MM.1S (cell line): ENCODE data around the gene COG5.

ENCODE experiments used
- DNase-seq: peaks from one replicate; pipeline ENCODE4 v3.0.0-alpha.2; 2015
- H2AFZ ChIP-seq: fragments of 300-600 bp; sonication (generic); 2 replicates; pipeline ENCODE4 v1.6.0; 2016; ENCODE audit warnings: antibody characterized with exemption, low read length
- H3F3A ChIP-seq: fragments of 300-600 bp; sonication (generic); 2 replicates; pipeline ENCODE4 v1.6.1; 2016; ENCODE audit warnings: mild to moderate bottlenecking, antibody characterized with exemption, low read length, moderate library complexity, mixed read lengths; ENCODE audit not compliant: insufficient read depth
- H3K27ac ChIP-seq: fragments of 300-600 bp; sonication (generic); 2 replicates; pipeline ENCODE4 v1.5.1; 2016; ENCODE audit warnings: mild to moderate bottlenecking, low read length
- H3K27me3 ChIP-seq: fragments of 300-600 bp; sonication (generic); replicated peaks from 2 replicates; pipeline ENCODE4 v1.6.0; 2016; ENCODE audit warnings: low read length; ENCODE audit not compliant: insufficient read depth
- H3K36me3 ChIP-seq: fragments of 300-600 bp; sonication (generic); replicated peaks from 2 replicates; pipeline ENCODE4 v1.6.1; 2016; ENCODE audit warnings: mild to moderate bottlenecking, low read length, mixed read lengths; ENCODE audit not compliant: insufficient read depth
- H3K4me1 ChIP-seq: fragments of 300-600 bp; sonication (generic); 2 replicates; pipeline ENCODE4 v1.6.1; 2016; ENCODE audit warnings: low read length, mixed read lengths
- H3K4me2 ChIP-seq: fragments of 300-600 bp; sonication (generic); 2 replicates; pipeline ENCODE4 v1.6.0; 2016; ENCODE audit warnings: low read depth, low read length
- H3K4me3 ChIP-seq: fragments of 300-600 bp; sonication (generic); 2 replicates; pipeline ENCODE4 v1.5.1; 2016; ENCODE audit warnings: low read length, mixed read lengths
- H3K79me2 ChIP-seq: fragments of 300-600 bp; sonication (generic); 2 replicates; pipeline ENCODE4 v1.6.1; 2016; ENCODE audit warnings: mixed run types, low read length, mixed read lengths
- H3K9ac ChIP-seq: fragments of 300-600 bp; sonication (generic); 2 replicates; pipeline ENCODE4 v1.6.1; 2016; ENCODE audit warnings: low read length, mixed read lengths
- H3K9me2 ChIP-seq: fragments of 300-600 bp; sonication (generic); replicated peaks from 2 replicates; pipeline ENCODE4 v1.6.1; 2016; ENCODE audit warnings: mild to moderate bottlenecking, low read length, mixed read lengths; ENCODE audit not compliant: insufficient read depth
- H3K9me3 ChIP-seq: fragments of 300-600 bp; sonication (generic); replicated peaks from 2 replicates; pipeline ENCODE4 v1.6.1; 2016; ENCODE audit warnings: mild to moderate bottlenecking, low read length, mixed read lengths; ENCODE audit not compliant: insufficient read depth
- H4K20me1 ChIP-seq: fragments of 300-600 bp; sonication (generic); 2 replicates; pipeline ENCODE4 v1.6.1; 2016; ENCODE audit warnings: mild to moderate bottlenecking, low read length, moderate library complexity, mixed read lengths; ENCODE audit not compliant: insufficient read depth
- EZH2 ChIP-seq: fragments of 300-600 bp; sonication (generic); optimal IDR thresholded peaks from 2 replicates; pipeline ENCODE3; 2017; ENCODE audit warnings: low read depth, mild to moderate bottlenecking, antibody characterized with exemption, low read length, mixed read lengths
- EZH2phosphoT487 ChIP-seq: fragments of 300-600 bp; sonication (generic); IDR thresholded peaks from 2 replicates; pipeline ENCODE4 v1.6.1; 2018; ENCODE audit warnings: antibody characterized with exemption, low read length
- TF ChIP-seq, protein P1 (sequence below): fragments of 300-600 bp; sonication (generic); IDR thresholded peaks from 2 replicates; pipeline ENCODE4 v1.5.1; 2016; ENCODE audit warnings: antibody characterized with exemption, low read length, mixed read lengths

The COG5 gene

DNA sequence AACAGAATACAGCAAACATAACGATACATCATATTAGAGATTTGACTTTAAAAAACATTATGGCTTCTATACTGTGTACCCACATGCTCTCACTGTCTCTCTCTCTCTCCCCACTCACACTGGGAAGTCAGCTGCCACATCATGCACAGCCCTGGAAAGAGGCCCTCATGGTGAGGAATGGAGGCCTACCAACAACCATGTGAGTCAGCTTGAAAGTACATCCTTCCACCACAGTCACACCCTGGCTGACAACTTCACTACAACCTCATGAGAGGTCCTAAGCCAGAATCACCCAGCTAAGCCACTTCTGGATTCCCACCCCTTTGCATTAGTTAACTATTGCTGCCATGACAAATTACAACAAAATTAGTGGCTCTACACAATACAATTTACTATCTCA is 117.2 kb downstream of the COG5 start:
- Histone ChIP-seq H3K36me3 (no peaks in the 10 kb centered on the region), H3K9ac (no peak overlapping the region), H3K4me3 (no peak overlapping the region), H3F3A (no peaks in the 10 kb centered on the region), H4K20me1 (no peaks in the 10 kb centered on the region), H2AFZ (no peak overlapping the region), H3K79me2 (no peaks in the 10 kb centered on the region), H3K9me2 (no peaks in the 10 kb centered on the region), H3K4me1 (no peaks in the 10 kb centered on the region), H3K27me3 (no peaks in the 10 kb centered on the region), H3K9me3 (no peaks in the 10 kb centered on the region), H3K4me2 (no peak overlapping the region), H3K27ac (no peak overlapping the region)
- no peak for DNase-seq
- TF ChIP-seq EZH2 = no peak
- no peak for TF ChIP-seq EZH2phosphoT487

DNA sequence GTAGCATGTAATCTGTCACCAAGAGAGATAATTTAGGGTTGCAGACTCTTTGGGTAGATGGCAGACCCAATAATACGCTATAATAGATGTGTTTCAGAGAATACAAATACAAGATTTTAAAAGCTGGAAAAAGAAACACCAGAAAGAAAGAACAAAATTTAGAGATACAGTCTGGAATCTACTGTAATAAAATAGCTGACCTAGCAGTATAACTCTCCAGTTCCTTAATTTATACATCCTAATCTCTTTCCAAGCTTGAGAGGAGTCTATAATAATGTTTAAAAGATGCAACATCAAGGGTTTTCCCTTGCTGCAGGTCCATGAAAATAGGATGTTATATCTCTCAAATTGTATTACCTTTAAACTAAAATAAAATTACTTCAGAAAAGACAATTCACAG is 121.0 kb downstream of the COG5 start:
- TF ChIP-seq, protein P1, sequence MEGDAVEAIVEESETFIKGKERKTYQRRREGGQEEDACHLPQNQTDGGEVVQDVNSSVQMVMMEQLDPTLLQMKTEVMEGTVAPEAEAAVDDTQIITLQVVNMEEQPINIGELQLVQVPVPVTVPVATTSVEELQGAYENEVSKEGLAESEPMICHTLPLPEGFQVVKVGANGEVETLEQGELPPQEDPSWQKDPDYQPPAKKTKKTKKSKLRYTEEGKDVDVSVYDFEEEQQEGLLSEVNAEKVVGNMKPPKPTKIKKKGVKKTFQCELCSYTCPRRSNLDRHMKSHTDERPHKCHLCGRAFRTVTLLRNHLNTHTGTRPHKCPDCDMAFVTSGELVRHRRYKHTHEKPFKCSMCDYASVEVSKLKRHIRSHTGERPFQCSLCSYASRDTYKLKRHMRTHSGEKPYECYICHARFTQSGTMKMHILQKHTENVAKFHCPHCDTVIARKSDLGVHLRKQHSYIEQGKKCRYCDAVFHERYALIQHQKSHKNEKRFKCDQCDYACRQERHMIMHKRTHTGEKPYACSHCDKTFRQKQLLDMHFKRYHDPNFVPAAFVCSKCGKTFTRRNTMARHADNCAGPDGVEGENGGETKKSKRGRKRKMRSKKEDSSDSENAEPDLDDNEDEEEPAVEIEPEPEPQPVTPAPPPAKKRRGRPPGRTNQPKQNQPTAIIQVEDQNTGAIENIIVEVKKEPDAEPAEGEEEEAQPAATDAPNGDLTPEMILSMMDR = no peak
- no peak for TF ChIP-seq EZH2phosphoT487
- no peak for TF ChIP-seq EZH2
- no peak for DNase-seq
- no peak overlapping the region for H3K4me3 ChIP-seq

DNA sequence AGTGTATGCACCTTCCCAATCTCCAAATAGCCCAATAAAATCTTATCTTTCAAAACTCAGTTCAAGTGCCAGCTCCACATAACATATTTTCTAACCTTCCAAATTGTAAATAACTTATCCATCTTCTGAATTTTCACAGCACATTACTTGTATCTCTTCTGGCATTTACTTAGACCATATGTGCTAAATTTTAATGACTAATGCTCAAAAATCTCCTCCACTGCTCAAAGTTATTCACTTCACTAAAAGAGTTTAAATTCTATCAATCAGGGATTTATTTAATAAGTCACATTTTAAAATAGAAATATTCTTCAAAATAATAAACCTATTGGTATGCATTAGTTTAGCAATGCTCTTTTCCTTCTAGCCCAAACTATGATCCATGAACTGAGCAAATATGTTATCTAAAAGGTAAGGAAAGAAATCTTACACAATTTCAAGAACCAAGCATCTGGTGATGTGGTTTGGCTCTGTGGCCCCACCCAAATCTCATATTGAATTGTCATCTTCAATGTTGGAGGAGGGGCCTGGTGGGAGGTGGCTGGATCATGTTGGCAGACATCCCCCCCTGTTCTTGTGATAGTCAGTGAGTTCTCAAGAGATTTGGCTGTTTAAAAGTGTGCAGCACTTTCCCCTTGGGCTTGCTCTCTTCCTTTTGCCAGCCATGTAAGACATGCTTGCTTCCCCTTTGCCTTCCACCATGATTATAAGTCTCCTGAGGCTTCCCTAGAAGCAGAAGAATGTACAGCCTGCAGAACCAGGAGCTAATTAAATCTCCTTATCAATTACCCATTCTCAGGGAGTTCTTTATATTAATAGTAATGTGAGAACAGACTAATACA is 121.9 kb downstream of the COG5 start:
- Histone ChIP-seq H3K4me2 (no peak overlapping the region), H3K79me2 (no peaks in the 10 kb centered on the region), H3K4me1 (no peaks in the 10 kb centered on the region), H3K27ac (no peak overlapping the region), H3K27me3 (no peaks in the 10 kb centered on the region), H3K9me3 (no peaks in the 10 kb centered on the region), H3K9ac (no peak overlapping the region), H3F3A (no peaks in the 10 kb centered on the region), H3K36me3 (no peaks in the 10 kb centered on the region), H3K9me2 (no peaks in the 10 kb centered on the region), H3K4me3 (no peak overlapping the region), H2AFZ (no peak overlapping the region), H4K20me1 (no peaks in the 10 kb centered on the region)
- TF ChIP-seq, protein P1 = no peak
- DNase-seq = no peak

More for the DNA sequence above, 121.0 kb downstream of the COG5 start:
- Histone ChIP-seq H3K27ac (no peak overlapping the region), H3K9ac (no peak overlapping the region), H3K36me3 (no peaks in the 10 kb centered on the region), H2AFZ (no peak overlapping the region), H3K4me1 (no peaks in the 10 kb centered on the region), H3K9me2 (no peaks in the 10 kb centered on the region), H3K4me2 (no peak overlapping the region), H3K79me2 (no peaks in the 10 kb centered on the region), H4K20me1 (no peaks in the 10 kb centered on the region), H3K27me3 (no peaks in the 10 kb centered on the region), H3K9me3 (no peaks in the 10 kb centered on the region), H3F3A (no peaks in the 10 kb centered on the region)

GRCh38 chr7:107439025-107439424 is 124.7 kb downstream of the COG5 start:
- Histone ChIP-seq H3K9ac (no peak overlapping the region), H3K4me3 (no peak overlapping the region), H3K9me3 (no peaks in the 10 kb centered on the region), H3F3A (no peaks in the 10 kb centered on the region), H3K4me1 (no peaks in the 10 kb centered on the region), H4K20me1 (no peaks in the 10 kb centered on the region), H3K79me2 (no peaks in the 10 kb centered on the region), H3K27me3 (no peaks in the 10 kb centered on the region), H2AFZ (no peak overlapping the region), H3K36me3 (no peaks in the 10 kb centered on the region), H3K9me2 (no peaks in the 10 kb centered on the region), H3K27ac (no peak overlapping the region), H3K4me2 (no peak overlapping the region)
- no peak for DNase-seq
- TF ChIP-seq, protein P1 = no peak
- TF ChIP-seq EZH2 = no peak
- TF ChIP-seq EZH2phosphoT487 = no peak
